ENCODE results near the gene EPB41L3.

DNA sequence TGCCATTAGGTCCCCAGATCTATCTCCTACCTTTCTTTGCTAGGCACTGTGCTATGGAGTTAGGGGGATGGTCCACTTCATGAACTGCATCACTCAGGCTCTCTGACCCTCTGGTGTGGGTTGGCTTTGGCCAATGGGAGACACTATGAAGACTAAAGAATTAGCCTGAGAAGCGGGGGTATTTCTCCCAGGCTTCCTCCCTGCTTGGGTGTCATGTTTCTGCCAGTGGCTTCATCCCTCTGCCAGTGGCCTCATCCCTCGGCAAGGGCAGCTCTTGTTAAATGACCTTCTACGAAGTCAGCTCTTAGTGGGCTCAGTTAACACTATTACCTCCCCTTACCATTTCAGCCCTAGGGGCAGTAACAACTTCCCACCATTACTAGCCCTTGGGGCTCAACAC, 41.9 kb upstream of the EPB41L3 start:
- TF ChIP-seq, protein P1, sequence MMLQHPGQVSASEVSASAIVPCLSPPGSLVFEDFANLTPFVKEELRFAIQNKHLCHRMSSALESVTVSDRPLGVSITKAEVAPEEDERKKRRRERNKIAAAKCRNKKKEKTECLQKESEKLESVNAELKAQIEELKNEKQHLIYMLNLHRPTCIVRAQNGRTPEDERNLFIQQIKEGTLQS (CRISPR knock-in tag; conservative IDR thresholded peaks at IDR 0.05), result no peak
- TF ChIP-seq, protein P2, sequence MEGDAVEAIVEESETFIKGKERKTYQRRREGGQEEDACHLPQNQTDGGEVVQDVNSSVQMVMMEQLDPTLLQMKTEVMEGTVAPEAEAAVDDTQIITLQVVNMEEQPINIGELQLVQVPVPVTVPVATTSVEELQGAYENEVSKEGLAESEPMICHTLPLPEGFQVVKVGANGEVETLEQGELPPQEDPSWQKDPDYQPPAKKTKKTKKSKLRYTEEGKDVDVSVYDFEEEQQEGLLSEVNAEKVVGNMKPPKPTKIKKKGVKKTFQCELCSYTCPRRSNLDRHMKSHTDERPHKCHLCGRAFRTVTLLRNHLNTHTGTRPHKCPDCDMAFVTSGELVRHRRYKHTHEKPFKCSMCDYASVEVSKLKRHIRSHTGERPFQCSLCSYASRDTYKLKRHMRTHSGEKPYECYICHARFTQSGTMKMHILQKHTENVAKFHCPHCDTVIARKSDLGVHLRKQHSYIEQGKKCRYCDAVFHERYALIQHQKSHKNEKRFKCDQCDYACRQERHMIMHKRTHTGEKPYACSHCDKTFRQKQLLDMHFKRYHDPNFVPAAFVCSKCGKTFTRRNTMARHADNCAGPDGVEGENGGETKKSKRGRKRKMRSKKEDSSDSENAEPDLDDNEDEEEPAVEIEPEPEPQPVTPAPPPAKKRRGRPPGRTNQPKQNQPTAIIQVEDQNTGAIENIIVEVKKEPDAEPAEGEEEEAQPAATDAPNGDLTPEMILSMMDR (IDR thresholded peaks at IDR 0.05), result no peak
- TF ChIP-seq, protein P3, sequence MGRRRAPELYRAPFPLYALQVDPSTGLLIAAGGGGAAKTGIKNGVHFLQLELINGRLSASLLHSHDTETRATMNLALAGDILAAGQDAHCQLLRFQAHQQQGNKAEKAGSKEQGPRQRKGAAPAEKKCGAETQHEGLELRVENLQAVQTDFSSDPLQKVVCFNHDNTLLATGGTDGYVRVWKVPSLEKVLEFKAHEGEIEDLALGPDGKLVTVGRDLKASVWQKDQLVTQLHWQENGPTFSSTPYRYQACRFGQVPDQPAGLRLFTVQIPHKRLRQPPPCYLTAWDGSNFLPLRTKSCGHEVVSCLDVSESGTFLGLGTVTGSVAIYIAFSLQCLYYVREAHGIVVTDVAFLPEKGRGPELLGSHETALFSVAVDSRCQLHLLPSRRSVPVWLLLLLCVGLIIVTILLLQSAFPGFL (CRISPR knock-in tag; IDR thresholded peaks at IDR 0.05; ENCODE audit: borderline replicate concordance), result no peak
- TF ChIP-seq, protein P4, sequence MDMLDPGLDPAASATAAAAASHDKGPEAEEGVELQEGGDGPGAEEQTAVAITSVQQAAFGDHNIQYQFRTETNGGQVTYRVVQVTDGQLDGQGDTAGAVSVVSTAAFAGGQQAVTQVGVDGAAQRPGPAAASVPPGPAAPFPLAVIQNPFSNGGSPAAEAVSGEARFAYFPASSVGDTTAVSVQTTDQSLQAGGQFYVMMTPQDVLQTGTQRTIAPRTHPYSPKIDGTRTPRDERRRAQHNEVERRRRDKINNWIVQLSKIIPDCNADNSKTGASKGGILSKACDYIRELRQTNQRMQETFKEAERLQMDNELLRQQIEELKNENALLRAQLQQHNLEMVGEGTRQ (CRISPR knock-in tag; IDR thresholded peaks at IDR 0.05), result no peak
- TF ChIP-seq, protein P5, sequence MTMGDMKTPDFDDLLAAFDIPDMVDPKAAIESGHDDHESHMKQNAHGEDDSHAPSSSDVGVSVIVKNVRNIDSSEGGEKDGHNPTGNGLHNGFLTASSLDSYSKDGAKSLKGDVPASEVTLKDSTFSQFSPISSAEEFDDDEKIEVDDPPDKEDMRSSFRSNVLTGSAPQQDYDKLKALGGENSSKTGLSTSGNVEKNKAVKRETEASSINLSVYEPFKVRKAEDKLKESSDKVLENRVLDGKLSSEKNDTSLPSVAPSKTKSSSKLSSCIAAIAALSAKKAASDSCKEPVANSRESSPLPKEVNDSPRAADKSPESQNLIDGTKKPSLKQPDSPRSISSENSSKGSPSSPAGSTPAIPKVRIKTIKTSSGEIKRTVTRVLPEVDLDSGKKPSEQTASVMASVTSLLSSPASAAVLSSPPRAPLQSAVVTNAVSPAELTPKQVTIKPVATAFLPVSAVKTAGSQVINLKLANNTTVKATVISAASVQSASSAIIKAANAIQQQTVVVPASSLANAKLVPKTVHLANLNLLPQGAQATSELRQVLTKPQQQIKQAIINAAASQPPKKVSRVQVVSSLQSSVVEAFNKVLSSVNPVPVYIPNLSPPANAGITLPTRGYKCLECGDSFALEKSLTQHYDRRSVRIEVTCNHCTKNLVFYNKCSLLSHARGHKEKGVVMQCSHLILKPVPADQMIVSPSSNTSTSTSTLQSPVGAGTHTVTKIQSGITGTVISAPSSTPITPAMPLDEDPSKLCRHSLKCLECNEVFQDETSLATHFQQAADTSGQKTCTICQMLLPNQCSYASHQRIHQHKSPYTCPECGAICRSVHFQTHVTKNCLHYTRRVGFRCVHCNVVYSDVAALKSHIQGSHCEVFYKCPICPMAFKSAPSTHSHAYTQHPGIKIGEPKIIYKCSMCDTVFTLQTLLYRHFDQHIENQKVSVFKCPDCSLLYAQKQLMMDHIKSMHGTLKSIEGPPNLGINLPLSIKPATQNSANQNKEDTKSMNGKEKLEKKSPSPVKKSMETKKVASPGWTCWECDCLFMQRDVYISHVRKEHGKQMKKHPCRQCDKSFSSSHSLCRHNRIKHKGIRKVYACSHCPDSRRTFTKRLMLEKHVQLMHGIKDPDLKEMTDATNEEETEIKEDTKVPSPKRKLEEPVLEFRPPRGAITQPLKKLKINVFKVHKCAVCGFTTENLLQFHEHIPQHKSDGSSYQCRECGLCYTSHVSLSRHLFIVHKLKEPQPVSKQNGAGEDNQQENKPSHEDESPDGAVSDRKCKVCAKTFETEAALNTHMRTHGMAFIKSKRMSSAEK (CRISPR knock-in tag; IDR thresholded peaks at IDR 0.05; ENCODE audit: borderline replicate concordance), result no peak
- TF ChIP-seq ZNF219 (CRISPR knock-in tag; IDR thresholded peaks at IDR 0.05; ENCODE audit: borderline replicate concordance) (no peak), NR2C2 (CRISPR knock-in tag; IDR thresholded peaks at IDR 0.05) (no peak), JUN (CRISPR knock-in tag; IDR thresholded peaks at IDR 0.05) (no peak), ZNF121 (CRISPR knock-in tag; IDR thresholded peaks at IDR 0.05) (no peak), SOX15 (CRISPR knock-in tag; IDR thresholded peaks at IDR 0.05) (no peak), NFE2L1 (CRISPR knock-in tag; IDR thresholded peaks at IDR 0.05) (no peak), CREB1 (CRISPR knock-in tag; IDR thresholded peaks at IDR 0.05) (no peak)
- TF ChIP-seq, protein P6, sequence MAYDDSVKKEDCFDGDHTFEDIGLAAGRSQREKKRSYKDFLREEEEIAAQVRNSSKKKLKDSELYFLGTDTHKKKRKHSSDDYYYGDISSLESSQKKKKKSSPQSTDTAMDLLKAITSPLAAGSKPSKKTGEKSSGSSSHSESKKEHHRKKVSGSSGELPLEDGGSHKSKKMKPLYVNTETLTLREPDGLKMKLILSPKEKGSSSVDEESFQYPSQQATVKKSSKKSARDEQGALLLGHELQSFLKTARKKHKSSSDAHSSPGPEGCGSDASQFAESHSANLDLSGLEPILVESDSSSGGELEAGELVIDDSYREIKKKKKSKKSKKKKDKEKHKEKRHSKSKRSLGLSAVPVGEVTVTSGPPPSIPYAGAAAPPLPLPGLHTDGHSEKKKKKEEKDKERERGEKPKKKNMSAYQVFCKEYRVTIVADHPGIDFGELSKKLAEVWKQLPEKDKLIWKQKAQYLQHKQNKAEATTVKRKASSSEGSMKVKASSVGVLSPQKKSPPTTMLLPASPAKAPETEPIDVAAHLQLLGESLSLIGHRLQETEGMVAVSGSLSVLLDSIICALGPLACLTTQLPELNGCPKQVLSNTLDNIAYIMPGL (CRISPR knock-in tag; IDR thresholded peaks at IDR 0.05), result no peak
- TF ChIP-seq, protein P7, sequence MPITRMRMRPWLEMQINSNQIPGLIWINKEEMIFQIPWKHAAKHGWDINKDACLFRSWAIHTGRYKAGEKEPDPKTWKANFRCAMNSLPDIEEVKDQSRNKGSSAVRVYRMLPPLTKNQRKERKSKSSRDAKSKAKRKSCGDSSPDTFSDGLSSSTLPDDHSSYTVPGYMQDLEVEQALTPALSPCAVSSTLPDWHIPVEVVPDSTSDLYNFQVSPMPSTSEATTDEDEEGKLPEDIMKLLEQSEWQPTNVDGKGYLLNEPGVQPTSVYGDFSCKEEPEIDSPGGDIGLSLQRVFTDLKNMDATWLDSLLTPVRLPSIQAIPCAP (CRISPR knock-in tag; IDR thresholded peaks at IDR 0.05), result no peak
